ENCODE results near the gene TNK1. TPM values are rescaled to one million over a fixed set of nuclear protein-coding genes. Genes with fewer than 3 reads are reported as not detected.
A peak's percentile ranks its signal among the peaks of the same experiment; 100 is the strongest.

Gene TNK1
- total RNA-seq, 1 donor from 2014 or later: 2.1 TPM

DNA sequence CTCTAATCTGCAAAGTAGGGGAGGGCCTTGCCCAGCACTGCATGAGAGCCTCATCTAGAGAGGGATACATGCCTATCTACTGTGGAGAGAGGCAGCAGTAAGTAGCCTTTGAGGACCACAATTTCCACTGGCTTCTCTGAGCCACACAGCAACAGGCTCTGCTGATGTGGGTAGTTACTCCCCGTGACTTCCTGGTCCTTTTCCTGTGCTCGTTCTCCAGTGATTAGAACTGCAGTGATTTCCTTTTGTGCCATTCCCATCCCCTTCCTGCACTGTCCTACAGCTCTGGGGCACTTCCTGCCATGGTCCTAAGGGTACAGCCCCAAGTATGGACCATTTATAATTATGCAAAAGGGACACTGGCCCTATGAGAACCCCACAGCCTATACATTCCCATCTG is 10.4 kb downstream of the TNK1 start:
- DNase-seq (ENCODE audit: low read depth in 2 of 2): peak; percentile 40 to 43

DNA sequence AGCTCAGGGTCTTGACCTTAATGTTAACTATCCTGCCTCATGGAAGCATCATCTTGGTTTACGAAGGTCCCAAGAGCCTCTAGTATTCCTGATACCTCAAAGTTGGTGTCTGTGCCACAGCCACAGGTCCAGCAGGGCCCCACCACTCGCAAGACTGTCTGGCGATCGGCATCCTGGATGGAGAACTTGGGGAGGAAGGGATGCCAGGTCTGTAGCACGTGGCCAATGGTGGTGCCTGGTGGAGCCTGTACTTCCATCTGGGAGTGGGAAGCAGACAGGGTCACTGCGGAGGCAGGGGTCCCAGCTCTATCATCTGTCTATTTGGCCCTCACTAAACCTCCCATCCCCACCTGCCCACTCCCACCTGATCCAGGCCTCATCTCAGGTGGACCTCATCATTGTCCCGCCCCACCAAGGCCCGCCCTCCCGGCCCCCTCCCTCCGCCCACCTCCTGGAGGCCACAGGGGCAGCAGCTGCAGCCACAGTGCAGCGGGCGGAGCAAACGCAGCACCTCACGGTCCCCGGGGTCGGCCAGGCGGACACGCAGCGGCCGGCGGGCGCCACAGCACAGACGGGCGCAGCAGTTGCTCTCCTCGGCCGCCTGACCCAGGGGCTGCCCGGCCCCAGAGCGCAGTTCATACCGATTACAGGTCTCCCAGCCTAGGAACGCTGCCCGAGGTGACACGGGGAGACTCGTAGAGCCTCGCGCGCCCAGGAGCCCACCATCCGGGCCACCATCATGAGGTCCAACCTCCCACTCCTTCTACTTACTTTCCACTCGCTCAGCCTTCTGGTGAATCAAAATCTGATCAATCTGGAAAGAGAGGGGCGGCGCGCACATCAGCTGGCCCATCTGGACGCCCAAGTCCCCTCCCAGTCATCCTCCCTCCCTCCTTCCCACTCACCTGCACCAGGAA is 12.1 kb downstream of the TNK1 start:
- DNase-seq (ENCODE audit: low read depth in 2 of 2): no peak

DNA sequence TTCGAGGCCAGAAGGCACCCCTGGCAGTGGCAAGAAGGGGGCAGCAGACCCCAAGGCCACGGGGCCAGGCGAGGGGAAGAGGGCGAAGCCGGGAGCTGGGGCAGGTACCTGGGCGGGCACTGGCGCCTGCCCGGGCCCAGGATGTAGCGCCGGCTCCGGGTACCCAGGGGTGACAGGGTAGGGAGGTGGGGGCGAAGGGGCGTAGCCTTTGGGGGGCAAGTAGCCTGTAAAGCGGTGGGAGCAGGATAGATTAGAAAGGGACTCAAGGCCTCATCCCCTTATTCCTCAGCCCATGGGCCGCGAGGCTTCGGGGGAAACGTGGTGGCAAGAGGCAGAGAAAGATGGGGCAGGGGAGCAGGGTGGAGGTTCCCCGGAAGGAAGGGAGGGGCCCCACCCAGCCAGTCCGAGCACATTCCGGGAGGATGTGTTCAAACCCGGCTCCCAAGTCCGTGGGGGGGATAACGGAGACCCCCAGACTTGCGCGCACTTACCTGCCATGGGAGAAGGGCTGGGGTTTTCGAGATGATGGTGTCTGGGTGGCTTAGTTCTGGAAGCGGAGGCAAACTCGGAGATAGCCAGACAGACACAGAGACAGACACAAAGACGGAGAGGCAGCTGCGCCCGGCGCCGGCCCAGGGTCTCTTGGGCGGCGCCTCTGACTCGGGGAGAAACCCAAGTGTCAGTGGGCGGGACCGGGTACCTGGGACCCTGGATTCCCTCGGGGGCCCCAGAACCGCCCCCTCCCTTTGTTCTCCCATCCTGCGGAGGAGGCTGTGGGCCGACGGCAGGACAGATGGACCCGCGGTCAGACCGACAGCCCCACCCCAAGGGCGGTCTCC is 12.9 kb downstream of the TNK1 start:
- DNase-seq (ENCODE audit: low read depth in 2 of 2): no peak

DNA sequence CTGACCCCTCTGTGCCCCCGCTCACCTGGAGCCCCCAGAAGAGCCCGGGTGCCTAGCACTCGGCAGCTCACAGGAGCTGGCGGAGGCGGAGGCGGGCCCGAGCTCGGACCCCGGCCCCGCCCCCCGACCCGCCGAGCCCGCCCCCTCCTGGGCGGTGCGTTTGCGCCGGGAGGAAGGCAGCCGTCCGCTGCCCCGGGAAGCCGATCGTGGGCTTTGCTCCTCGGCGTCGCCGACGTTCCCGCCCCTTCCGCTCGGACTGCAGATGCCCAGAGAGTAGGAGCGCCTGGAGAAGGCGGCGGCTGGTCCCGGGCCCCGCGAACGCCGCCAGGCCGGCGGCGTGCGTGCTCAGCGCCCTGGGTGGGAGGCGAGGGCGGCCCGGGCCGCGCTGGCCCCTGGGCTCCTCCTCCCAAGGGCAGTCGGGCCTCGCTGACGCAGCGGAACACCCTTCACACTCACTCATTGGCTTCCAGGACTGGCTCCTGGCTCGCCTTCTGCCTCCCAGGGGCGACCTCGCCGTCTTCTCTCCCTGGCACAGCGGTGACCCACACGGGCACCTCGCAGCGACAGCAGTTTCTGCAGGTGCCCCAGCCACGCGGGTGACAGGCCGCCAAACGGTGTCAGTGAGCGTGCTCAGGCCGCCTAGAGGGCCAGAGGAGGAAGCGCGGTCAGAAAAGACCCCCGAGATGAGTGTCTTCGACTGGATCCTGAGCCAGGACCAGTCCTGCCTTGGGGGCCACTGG is 13.7 kb downstream of the TNK1 start, which contains the start of gene PLSCR3:
Gene PLSCR3, minus strand, starts transcription at position 74 of the 740 bp plus-strand sequence. CDS start 415 bp downstream, outside the sequence.
- peak; percentile 48 to 88 for DNase-seq (ENCODE audit: low read depth in 2 of 2)

DNA sequence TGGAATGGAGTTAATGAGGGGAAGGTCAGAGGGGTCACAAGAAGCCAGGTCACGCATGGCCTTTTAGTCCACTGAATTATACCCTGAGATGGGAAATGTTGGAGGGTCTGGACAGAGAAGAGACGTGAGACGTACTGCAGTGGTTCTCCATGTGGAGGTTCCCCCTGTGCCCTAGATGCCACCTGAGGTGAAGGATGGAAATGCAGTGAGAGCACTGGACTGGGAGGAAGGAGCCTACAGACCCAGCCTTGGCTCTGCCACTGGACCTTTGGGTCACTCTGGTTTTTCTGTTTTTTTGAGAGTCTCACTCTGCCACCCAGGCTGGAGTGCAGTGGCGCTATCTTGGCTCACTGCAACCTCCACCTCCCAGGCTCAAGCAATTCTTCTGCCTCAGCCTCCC is 15.3 kb downstream of the TNK1 start:
- DNase-seq (ENCODE audit: low read depth in 2 of 2): no peak

DNA sequence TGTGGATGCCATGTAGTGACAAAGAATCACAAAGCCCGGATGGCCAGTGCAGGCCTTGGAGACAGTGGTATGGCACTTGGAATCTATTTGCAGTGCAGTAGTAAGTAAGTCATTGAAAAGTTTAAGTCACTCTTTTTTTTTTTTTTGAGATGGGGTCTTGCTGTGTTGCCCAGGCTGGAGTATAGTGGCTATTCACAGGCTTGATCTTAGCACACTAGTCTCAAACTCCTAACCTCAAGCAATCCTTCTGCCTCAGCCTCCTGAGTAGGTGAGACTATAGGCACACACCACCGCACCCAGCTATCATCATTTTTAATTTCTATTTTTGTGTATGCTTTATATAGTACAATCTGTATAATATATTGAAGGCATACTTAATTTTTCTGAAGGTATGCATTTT is 17.7 kb downstream of the TNK1 start:
- no peak for DNase-seq (ENCODE audit: low read depth in 2 of 2)

DNA sequence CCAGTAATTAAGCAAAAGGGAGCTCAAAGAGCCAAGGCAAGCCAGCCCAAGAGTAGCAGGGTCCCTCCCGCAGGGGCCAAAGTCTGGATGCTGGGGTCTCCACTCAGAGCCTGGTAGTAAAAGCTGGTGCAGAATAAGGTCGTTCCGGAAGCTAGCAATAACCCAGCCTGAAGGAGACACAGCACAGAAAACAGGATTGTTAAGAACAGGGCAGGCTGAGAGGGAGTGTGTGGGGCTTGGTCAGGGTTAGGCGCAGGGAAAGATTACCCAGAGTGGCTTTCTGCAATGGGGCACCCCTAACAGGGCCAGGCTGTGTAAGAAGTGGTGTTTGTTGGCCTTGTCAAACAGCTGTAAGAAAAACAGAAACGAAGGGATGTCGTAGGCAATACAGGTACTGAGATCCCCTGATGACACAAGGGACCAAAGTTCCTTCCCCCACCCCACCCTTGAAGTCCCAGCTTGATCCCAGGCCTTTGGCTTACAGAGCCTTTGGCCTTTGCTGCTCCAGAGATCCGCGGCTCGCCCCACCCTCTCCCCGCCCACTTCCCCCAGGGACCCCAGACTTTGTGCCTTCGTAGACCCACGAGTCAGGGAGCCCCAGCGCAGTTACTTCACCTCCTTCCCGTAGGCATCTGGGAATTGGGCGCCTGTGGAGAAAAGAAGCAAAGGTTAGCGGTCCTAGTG is 22.3 kb downstream of the TNK1 start:
- no peak for DNase-seq (ENCODE audit: low read depth in 2 of 2)

DNA sequence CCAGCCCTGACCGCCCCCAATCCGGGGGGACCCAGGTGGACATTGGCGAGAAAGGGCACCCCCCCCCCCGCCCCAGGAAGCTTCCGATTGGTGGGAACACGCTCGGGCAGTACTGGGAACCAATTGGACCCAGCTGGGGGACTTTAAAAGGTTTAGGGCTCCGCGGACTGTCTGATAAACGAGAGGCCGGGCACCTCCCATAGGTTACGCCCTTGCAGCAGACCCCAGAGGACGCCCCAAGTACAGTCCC is 22.8 kb downstream of the TNK1 start:
- DNase-seq (ENCODE audit: low read depth in 2 of 2): no peak

DNA sequence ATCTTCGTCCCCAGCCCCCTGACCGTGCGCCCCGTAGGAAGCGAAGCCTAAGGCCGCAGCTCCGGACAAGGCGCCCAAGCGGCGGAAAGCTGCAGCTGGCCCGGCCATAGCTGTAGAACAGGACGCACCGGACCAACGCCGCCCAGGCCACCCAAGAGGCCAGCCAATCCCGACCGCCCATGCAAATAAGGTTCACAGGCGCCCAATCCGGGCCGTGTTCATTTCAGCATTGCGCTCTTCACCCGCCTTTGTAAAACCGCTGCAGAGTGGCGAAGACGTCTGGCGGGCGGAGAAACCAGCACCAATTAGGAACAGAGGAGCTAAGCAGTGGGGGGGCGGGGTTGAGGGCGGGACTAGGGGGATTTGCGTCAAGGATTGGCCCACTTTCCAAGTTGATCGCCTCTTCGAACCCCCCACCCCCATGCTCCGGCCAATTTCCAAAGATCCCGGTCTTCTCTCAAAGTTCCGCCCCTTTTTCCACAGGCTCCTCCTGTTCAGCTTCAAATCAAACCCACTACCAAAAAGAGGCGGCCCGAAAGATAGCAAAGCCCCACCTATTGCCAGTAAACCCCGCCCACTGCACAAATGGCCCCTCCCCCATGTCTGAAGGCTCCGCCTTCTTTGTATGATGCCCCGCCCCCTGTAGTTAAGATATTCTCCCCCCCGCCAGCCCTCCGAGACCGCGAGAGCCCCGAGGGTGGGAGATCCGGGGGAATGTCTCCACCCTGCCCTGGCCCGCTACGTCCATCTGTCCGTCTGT is 23.3 kb downstream of the TNK1 start, which contains the start of gene TMEM256:
Gene TMEM256, minus strand, starts transcription at position 121 of the 760 bp plus-strand sequence. Its CDS starts 13 bp downstream, at position 108.
- peak; percentile 98 to 100 for DNase-seq (ENCODE audit: low read depth in 2 of 2)

DNA sequence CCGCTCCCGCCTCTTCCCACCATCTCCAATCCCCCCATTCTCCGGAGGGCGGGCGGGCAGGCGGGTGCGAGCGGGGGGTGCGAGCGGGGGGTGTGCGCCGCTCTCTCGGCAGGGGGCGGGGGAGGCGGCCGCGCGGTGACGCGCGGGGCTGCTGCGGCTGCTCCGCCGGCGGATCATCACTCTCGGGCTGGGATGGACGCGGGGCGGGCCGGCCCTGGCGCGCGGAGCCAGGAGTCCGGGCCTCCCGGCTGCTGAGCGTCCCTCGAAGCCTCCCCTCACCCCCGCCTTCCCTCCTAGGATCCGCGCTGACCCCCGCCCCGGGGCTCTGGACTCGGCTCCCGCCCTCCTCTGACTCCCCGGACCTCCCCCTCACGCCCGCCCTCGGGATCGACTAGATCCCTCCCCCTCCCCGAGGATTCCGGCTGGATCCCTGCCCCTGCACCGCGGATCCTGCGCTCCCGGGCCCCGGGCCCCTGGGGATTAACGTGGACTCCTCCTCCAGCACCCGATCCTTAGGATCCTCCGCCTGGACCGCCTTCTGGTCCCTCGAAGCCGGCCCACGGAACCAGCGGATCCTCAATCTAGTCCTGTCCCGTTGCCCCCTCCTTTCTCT is 24.0 kb downstream of the TNK1 start:
- DNase-seq (ENCODE audit: low read depth in 2 of 2): no peak

DNA sequence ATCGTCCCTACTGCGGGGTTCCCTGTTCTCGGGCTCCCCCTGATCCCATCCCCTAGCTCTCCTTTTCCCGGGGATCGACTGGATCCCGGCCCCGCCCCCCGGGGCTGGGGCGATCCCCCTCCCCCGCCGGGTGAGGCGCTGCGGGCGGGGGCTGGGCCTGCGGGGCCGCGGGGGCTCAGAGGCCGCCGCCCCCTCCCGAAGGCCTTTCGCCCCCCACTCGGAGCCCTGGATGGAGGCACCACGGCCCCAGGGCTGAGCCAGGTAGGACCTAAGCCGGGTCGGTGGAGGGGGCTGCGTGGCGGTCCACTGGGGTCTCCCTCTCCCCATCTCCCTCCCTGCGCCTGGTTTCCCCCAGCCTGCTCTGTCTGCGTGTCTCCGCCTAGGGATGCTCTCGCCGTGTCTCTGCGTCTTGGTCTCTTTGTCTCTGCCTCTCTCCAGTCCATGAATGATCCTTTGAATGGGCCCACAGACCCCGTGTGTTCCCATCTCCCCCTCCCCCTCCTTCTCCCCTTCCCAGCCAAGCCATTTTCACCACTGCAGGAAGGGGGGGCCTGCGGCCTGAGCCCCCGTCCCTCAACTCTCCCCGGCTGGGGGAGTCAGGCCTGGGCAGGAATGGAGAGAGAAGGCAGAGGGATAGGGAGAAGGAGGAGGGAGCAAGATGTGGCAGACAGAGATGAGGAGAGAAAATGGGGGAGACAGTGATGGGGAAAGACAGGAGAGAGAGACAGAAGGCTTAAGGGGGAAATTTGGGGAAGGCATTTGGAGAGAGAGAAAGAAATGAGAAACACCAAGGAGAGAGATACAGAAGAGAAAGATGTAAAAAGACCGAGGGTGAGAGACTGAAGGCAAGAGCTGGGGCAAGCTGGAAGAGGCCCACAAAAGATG is 24.7 kb downstream of the TNK1 start:
- no peak for DNase-seq (ENCODE audit: low read depth in 2 of 2)

DNA sequence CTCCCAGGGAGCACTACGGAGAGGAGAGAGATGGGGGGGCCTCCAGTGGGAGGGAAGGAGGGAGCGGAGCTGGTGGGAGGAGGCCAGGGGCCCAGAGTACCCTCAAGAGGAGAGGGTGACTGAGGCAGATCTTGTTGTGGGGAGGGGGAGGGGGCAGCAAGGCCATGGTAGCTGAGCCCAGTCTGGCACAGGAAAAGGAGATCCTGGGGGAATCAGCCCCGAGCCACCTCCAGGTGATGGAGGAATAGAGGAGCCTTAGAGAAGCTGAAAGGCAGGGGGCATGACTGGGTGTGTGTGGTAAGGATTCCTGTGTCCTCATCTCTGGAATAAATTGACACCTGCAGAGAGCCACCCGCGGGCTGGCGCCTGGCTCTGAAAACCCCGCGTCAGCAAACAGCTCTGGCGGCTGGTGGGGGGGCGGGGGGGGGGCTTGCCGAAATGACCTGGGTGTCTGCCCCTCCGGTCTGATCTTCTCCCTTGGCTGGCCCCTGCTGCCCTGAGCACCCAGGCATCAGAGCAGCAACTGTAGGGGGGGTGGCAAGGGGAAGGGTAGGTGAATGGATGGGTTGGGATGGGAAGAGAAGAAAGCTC is 25.4 kb downstream of the TNK1 start:
- DNase-seq (ENCODE audit: low read depth in 2 of 2): no peak

DNA sequence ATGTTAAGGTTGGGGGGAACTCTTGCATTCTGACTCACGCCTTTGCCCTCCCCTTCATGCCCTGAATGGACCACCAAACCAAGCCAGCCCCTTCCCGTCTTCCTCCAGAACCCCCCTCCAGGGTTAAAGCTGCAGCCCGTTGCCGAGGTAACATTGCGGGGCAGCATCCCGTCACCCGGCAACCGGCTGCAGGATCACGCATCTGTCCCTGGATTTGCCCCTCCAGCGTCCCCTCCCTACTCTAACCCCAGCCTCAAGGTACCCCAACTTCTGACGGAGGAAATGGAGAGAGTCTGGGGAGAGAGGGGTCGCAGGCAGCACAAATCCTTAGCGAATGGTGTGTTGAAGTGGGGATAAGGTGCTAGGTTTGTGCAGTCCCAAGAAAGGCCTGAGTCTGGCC is 26.2 kb downstream of the TNK1 start:
- DNase-seq (ENCODE audit: low read depth in 2 of 2): no peak

DNA sequence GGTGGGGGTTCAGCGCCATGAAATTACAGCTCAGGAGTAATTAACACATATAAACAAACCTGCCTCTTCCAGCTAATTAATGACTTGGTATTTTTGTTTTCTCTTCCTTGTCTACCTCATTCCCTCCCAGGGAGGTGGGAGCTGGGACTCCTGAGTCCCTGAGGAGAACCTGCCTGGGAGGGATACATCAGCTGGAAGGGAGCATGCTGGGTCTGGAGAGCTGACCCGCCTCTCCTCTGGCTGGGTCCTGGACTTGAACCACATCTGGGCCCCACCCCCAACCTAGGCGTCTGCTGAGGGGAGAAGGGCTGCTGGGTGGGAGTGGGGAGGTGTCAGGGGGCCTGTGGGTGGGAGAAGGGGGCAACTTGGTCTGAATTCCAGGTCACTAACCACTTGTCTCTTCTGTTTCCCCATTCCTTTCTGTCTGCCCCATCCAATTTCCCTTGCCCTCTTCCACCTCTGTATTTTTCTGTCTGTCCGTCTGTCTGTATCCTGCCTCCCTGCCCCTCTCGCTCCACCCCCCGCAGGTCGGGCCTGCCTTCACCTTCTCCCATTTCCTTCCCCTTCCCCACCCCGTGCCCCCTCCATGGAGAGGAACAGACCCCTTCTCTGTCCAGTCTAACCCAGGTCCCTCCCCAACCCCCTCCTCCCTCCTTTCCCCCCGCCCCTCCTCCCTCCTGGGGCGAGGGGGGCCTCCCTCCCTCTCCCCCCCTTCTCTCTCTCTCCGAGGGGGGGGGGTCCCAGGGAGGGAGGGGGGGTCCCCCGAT is 26.8 kb downstream of the TNK1 start, which contains the start of gene NLGN2:
Gene NLGN2, plus strand, starts transcription at position 361 of the 767 bp plus-strand sequence. CDS start 411 bp downstream, outside the sequence.
- no peak for DNase-seq (ENCODE audit: low read depth in 2 of 2)

DNA sequence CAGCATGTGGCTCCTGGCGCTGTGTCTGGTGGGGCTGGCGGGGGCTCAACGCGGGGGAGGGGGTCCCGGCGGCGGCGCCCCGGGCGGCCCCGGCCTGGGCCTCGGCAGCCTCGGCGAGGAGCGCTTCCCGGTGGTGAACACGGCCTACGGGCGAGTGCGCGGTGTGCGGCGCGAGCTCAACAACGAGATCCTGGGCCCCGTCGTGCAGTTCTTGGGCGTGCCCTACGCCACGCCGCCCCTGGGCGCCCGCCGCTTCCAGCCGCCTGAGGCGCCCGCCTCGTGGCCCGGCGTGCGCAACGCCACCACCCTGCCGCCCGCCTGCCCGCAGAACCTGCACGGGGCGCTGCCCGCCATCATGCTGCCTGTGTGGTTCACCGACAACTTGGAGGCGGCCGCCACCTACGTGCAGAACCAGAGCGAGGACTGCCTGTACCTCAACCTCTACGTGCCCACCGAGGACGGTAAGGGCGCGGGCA is 27.4 kb downstream of the TNK1 start:
- no peak for DNase-seq (ENCODE audit: low read depth in 2 of 2)

DNA sequence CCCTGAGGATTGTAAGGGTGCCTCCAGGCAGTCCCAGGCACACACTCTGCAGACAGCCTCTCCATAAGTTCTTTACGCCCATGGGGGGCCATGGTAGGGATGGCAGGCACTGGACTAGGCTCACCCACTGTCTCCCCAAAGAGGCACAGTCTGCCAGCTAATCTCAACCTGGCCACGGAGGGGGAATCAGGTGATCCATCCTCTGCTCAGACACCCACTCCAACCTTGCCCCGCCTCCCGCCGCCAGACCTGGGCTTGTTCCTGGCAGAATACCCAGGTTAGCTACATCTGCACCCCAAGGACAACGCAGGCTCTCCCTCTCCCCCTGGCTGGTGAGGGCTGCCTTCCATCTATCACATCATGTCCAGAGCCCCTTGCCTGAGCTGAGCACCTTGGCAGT is 28.0 kb downstream of the TNK1 start:
- no peak for DNase-seq (ENCODE audit: low read depth in 2 of 2)

DNA sequence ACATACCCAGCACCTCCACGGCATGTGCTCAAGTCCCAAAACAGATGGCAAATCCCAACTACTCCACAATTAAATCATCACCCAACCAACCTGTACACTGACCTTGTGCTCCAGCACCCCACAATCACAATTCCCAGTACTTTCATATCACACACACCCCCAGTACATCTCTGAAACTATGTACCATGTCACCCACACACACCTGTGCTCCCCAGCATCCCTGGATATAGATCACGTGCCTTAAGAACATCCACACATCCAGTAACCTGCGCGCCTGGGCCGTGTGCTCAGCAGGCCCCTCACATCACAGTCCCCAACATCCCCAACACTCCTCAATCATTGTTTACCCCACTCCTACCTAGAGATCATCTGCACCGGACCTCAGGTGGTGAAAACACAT is 28.8 kb downstream of the TNK1 start:
- DNase-seq (ENCODE audit: low read depth in 2 of 2): no peak
